ENCODE data around the gene ENDOV. TPM values are rescaled to one million over a fixed set of nuclear protein-coding genes. Genes with fewer than 3 reads are reported as not detected.

Gene ENDOV
- total and polyA plus RNA-seq, 2 donors (not counting 3 experiments of a cell fraction or from before 2014, with no cell fraction given), result 20.4 to 25.9 TPM

- CTCF ChIA-PET, result no interaction called here
- POLR2A ChIA-PET, result no interaction called here
- Histone ChIP-seq H3K4me2 (ENCODE audit: insufficient read depth, low read length) (no peak overlapping the region), H3K79me2 (ENCODE audit: control insufficient read depth, insufficient read depth, low read length) (no peaks in the 10 kb centered on the region), H3K4me3 (replicated peaks in 1 of 3; ENCODE audit: insufficient read depth in 1 of 3, low read depth in 1 of 3, low read length in 3 of 3) (no peak overlapping the region), H3K4me1 (ENCODE audit: control insufficient read depth, extremely low read depth, insufficient read depth, low read length) (no peaks in the 10 kb centered on the region), H3K36me3 (ENCODE audit: control insufficient read depth in 2 of 2, extremely low read depth in 1 of 2, insufficient read depth in 2 of 2, low read length in 2 of 2) (peaks cover 5 to 10% of the 10 kb centered on the region in 2 experiments), H3K9me3 (replicated peaks; ENCODE audit: control insufficient read depth, insufficient read depth, low read length) (no peaks in the 10 kb centered on the region), H4K20me1 (replicated peaks; ENCODE audit: control insufficient read depth, extremely low read depth, insufficient read depth, low read length) (no peaks in the 10 kb centered on the region), H3K9ac (replicated peaks; ENCODE audit: extremely low read depth, insufficient read depth, low read length) (no peak overlapping the region), H3K27me3 (ENCODE audit: control insufficient read depth in 2 of 2, insufficient read depth in 2 of 2, low read length in 2 of 2) (no peaks in the 10 kb centered on the region), H3K27ac (ENCODE audit: insufficient read depth, low read depth, low read length) (no peak overlapping the region), H3K9me1 (replicated peaks; ENCODE audit: control insufficient read depth, extremely low read depth, insufficient read depth, low read length) (no peaks in the 10 kb centered on the region), H2AFZ (ENCODE audit: low read depth, low read length) (no peak overlapping the region)
- intact Hi-C loops (cut with micrococcal nuclease) (no loop called here), dilution Hi-C loops (cut with MboI; ENCODE audit: extremely low pct_ligation_motif_present, low sequenced_read_pairs) (no loop called here)
- FAIRE-seq, result no peak
- no peak for DNase-seq (ENCODE audit: low read depth, low spot score)
- BruUV-seq (replicated peaks), result no TSS peak
- TF ChIP-seq GATA2 (IDR thresholded peaks at IDR 0.05; ENCODE audit: insufficient read depth, insufficient read length, low read depth, low read length), result no peak
- no peak for TF ChIP-seq JUN (IDR thresholded peaks at IDR 0.05; ENCODE audit: borderline replicate concordance, insufficient read depth, insufficient read length, low read depth)
- TF ChIP-seq EZH2 (IDR thresholded peaks at IDR 0.05; ENCODE audit: borderline replicate concordance, low read depth, low read length, severe bottlenecking), result no peak
- TF ChIP-seq FOS (IDR thresholded peaks at IDR 0.05; ENCODE audit: borderline replicate concordance, insufficient read depth, low read length), result no peak
- TF ChIP-seq POLR2A (IDR thresholded peaks at IDR 0.05; ENCODE audit: low read depth, low read length), result no peak
- TF ChIP-seq MYC (IDR thresholded peaks at IDR 0.05; ENCODE audit: low read depth, low read length), result no peak
- TF ChIP-seq CTCF (IDR thresholded peaks at IDR 0.05; ENCODE audit: extremely low read depth in 1 of 2, insufficient read depth in 1 of 2, low read depth in 1 of 2, low read length in 2 of 2), result no peak
- no peak for TF ChIP-seq POLR2AphosphoS5 (IDR thresholded peaks at IDR 0.05; ENCODE audit: insufficient read depth, low read depth, low read length)
- TF ChIP-seq, protein P1, sequence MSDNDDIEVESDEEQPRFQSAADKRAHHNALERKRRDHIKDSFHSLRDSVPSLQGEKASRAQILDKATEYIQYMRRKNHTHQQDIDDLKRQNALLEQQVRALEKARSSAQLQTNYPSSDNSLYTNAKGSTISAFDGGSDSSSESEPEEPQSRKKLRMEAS (IDR thresholded peaks at IDR 0.05; ENCODE audit: insufficient read depth, insufficient read length), result no peak
Observed at GRCh38 chr17:80397034-80397387, 18.0 kb upstream of the ENDOV start.

Measured in endothelial cell of umbilical vein (primary cell).